WTC11 (cell line): Measurements from ENCODE around the gene CXCL8. TPM values are rescaled to one million over a fixed set of nuclear protein-coding genes. Genes with fewer than 3 reads are reported as not detected.

Experiments used
- ATAC-seq: fragments of 200-7000 bp; cut with Tn5 transposase; 2 replicates; pipeline ENCODE4 v1.10.0; 2021; ENCODE audit warnings: mild to moderate bottlenecking, moderate library complexity
- CTCF ChIA-PET: fragments of 300-600 bp; sonication (Branson Sonifier 250); formaldehyde crosslinking; loops from one replicate; lab custom pipeline; 2021; ENCODE audit warnings: antibody characterized with exemption; lab: Charles Lee
- POLR2A ChIA-PET: fragments of 350-600 bp; sonication (Branson Sonifier 250); formaldehyde crosslinking; loops from one replicate; lab custom pipeline; 2021; ENCODE audit warnings: antibody characterized with exemption; lab: Charles Lee
- DNase-seq: peaks from one replicate; pipeline ENCODE4 v3.0.0; 2021; ENCODE audit warnings: low spot score
- H3K27ac Mint-ChIP-seq: 2 replicates; pipeline ENCODE4 v1.8.0; 2021; ENCODE audit warnings: mixed read lengths
- H3K27me3 Mint-ChIP-seq: 2 replicates; pipeline ENCODE4 v1.8.0; 2021; ENCODE audit warnings: low read depth, mild to moderate bottlenecking, moderate library complexity, mixed read lengths
- H3K36me3 Mint-ChIP-seq: 2 replicates; pipeline ENCODE4 v1.8.0; 2021; ENCODE audit warnings: mixed read lengths
- H3K4me1 Mint-ChIP-seq: 2 replicates; pipeline ENCODE4 v1.8.0; 2022; ENCODE audit warnings: mixed read lengths
- H3K4me3 Mint-ChIP-seq: 2 replicates; pipeline ENCODE4 v1.8.0; 2021; ENCODE audit warnings: mild to moderate bottlenecking, moderate library complexity, mixed read lengths
- H3K9me3 Mint-ChIP-seq: 2 replicates; pipeline ENCODE4 v1.8.0; 2021; ENCODE audit warnings: mixed read lengths
- AFF4 ChIP-seq: sonication (generic); formaldehyde crosslinking; IDR thresholded peaks from 2 replicates; pipeline ENCODE4 v1.8.1; 2023; ENCODE audit warnings: mild to moderate bottlenecking, missing genetic modification reagents, borderline replicate concordance
- ATF3 ChIP-seq: sonication (generic); formaldehyde crosslinking; conservative IDR thresholded peaks from 2 replicates; pipeline ENCODE4 v1.8.1; 2022; ENCODE audit warnings: mild to moderate bottlenecking, missing genetic modification reagents
- CREB1 ChIP-seq: sonication (generic); formaldehyde crosslinking; IDR thresholded peaks from 2 replicates; pipeline ENCODE4 v1.8.0; 2023; ENCODE audit warnings: mild to moderate bottlenecking, missing genetic modification reagents
- E2F1 ChIP-seq: sonication (generic); formaldehyde crosslinking; IDR thresholded peaks from 2 replicates; pipeline ENCODE4 v1.8.0; 2022; ENCODE audit warnings: mild to moderate bottlenecking, missing genetic modification reagents
- ELF4 ChIP-seq: sonication (generic); formaldehyde crosslinking; IDR thresholded peaks from 2 replicates; pipeline ENCODE4 v1.8.1; 2022; ENCODE audit warnings: low read depth, mild to moderate bottlenecking, moderate library complexity, missing genetic modification reagents
- ETV6 ChIP-seq: sonication (generic); formaldehyde crosslinking; IDR thresholded peaks from 2 replicates; pipeline ENCODE4 v1.8.1; 2022; ENCODE audit warnings: mild to moderate bottlenecking, missing genetic modification reagents
- GTF2I ChIP-seq: fragments of 250-450 bp; sonication (Bioruptor Pico); conservative IDR thresholded peaks from 2 replicates; pipeline ENCODE4 v1.4.0; 2021; ENCODE audit warnings: mild to moderate bottlenecking
- PRRX2 ChIP-seq: fragments of 250-450 bp; sonication (Bioruptor Pico); IDR thresholded peaks from 2 replicates; pipeline ENCODE4 v1.8.0; 2021; ENCODE audit warnings: mild to moderate bottlenecking
- RELA ChIP-seq: sonication (generic); formaldehyde crosslinking; IDR thresholded peaks from 2 replicates; pipeline ENCODE4 v1.8.1; 2022; ENCODE audit warnings: missing genetic modification reagents, mild to moderate bottlenecking, borderline replicate concordance
- RORB ChIP-seq: fragments of 250-450 bp; sonication (Bioruptor Pico); IDR thresholded peaks from 2 replicates; pipeline ENCODE4 v1.9.0; 2021; ENCODE audit warnings: mild to moderate bottlenecking
- TEAD4 ChIP-seq: sonication (generic); formaldehyde crosslinking; IDR thresholded peaks from 2 replicates; pipeline ENCODE4 v1.8.0; 2022; ENCODE audit warnings: mild to moderate bottlenecking, missing genetic modification reagents
- ZBTB21 ChIP-seq: sonication (generic); formaldehyde crosslinking; IDR thresholded peaks from 2 replicates; pipeline ENCODE4 v1.8.1; 2023; ENCODE audit warnings: mild to moderate bottlenecking, missing genetic modification reagents, borderline replicate concordance
- ZNF121 ChIP-seq: sonication (generic); formaldehyde crosslinking; IDR thresholded peaks from 2 replicates; pipeline ENCODE4 v1.8.0; 2023; ENCODE audit warnings: missing genetic modification reagents
- ZNF219 ChIP-seq: sonication (generic); formaldehyde crosslinking; IDR thresholded peaks from 2 replicates; pipeline ENCODE4 v1.8.0; 2023; ENCODE audit warnings: missing genetic modification reagents, mild to moderate bottlenecking, borderline replicate concordance
- ZNF281 ChIP-seq: sonication (generic); formaldehyde crosslinking; IDR thresholded peaks from 2 replicates; pipeline ENCODE4 v1.8.0; 2023; ENCODE audit warnings: mild to moderate bottlenecking, missing genetic modification reagents
- ZNF317 ChIP-seq: sonication (generic); formaldehyde crosslinking; IDR thresholded peaks from 2 replicates; pipeline ENCODE4 v1.8.1; 2023; ENCODE audit warnings: low read depth, mild to moderate bottlenecking, moderate library complexity, missing genetic modification reagents, borderline replicate concordance
- ZNF416 ChIP-seq: fragments of 250-450 bp; sonication (Bioruptor Pico); IDR thresholded peaks from 2 replicates; pipeline ENCODE4 v1.9.0; 2021; ENCODE audit warnings: mild to moderate bottlenecking, inconsistent platforms
- ZNF423 ChIP-seq: fragments of 250-450 bp; sonication (Bioruptor Pico); IDR thresholded peaks from 2 replicates; pipeline ENCODE4 v2.1.2; 2022; ENCODE audit warnings: mild to moderate bottlenecking, moderate library complexity
- total RNA-seq: library from RNA; stranded (reverse); gene quantifications from 3 replicates; pipeline ENCODE4 v1.2.3, GENCODE V29; 2021
- TF ChIP-seq, protein P1 (sequence below): fragments of 250-450 bp; sonication (Bioruptor Pico); IDR thresholded peaks from 2 replicates; pipeline ENCODE4 v1.8.0; 2021; ENCODE audit warnings: mild to moderate bottlenecking
- TF ChIP-seq, protein P2 (sequence below): sonication (generic); formaldehyde crosslinking; IDR thresholded peaks from 2 replicates; pipeline ENCODE4 v1.8.1; 2022; ENCODE audit warnings: mild to moderate bottlenecking, missing genetic modification reagents, moderate library complexity, borderline replicate concordance
- TF ChIP-seq, protein P3 (sequence below): sonication (generic); formaldehyde crosslinking; IDR thresholded peaks from 2 replicates; pipeline ENCODE4 v1.8.1; 2022; ENCODE audit warnings: mild to moderate bottlenecking, moderate library complexity, missing genetic modification reagents
- TF ChIP-seq, protein P4 (sequence below): sonication (generic); formaldehyde crosslinking; IDR thresholded peaks from 2 replicates; pipeline ENCODE4 v1.8.0; 2022; ENCODE audit warnings: mild to moderate bottlenecking, missing genetic modification reagents

Gene CXCL8
- total RNA-seq, 1 experiment from 2014 or later = not detected

GRCh38 chr4:73750730-73751129 lies 10.4 kb downstream of the CXCL8 start:
- Mint-ChIP-seq H3K4me3 (no peak overlapping the region), H3K9me3 (peaks cover 12% of the 10 kb centered on the region), H3K36me3 (no peaks in the 10 kb centered on the region), H3K27me3 (no peaks in the 10 kb centered on the region; the same call in 1 of the 2 replicates), H3K27ac (no peak overlapping the region), H3K4me1 (peaks cover 2% of the 10 kb centered on the region; the same call in 1 of the 2 replicates)
- TF ChIP-seq, protein P1, sequence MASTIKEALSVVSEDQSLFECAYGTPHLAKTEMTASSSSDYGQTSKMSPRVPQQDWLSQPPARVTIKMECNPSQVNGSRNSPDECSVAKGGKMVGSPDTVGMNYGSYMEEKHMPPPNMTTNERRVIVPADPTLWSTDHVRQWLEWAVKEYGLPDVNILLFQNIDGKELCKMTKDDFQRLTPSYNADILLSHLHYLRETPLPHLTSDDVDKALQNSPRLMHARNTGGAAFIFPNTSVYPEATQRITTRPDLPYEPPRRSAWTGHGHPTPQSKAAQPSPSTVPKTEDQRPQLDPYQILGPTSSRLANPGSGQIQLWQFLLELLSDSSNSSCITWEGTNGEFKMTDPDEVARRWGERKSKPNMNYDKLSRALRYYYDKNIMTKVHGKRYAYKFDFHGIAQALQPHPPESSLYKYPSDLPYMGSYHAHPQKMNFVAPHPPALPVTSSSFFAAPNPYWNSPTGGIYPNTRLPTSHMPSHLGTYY (CRISPR knock-in tag) = no peak
- TF ChIP-seq RORB (CRISPR knock-in tag) (no peak), ETV6 (CRISPR knock-in tag) (no peak), E2F1 (CRISPR knock-in tag) (no peak), ZNF317 (CRISPR knock-in tag) (no peak), AFF4 (CRISPR knock-in tag) (no peak)
- ChIA-PET POLR2A (no interaction called here), CTCF (interaction anchor here (1.2 kb wide), 1 partner anchor 20 kb away, joined by 6 read pairs; no protein-coding TSS in a partner anchor)
- DNase-seq (no peak), ATAC-seq (no peak)

DNA sequence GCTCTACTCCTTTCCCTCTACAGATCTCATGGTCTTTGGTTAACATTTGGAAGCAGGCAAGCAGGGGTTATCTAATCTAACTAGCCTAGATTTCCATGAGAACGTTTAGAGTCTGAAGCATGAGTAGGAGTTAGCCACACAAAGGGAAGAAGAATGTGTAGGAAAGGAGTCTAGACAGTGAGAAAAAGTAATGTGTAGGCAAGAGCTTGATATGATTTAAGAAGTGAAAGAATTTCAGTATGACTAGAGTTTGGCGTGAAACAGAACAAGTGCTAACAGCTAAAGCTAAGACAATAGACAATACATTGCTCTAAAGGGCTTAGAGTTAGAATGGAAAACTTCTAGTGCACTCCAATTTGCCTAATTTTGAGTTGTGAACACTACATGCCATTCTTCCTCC lies 10.8 kb downstream of the CXCL8 start:
- no peak overlapping the region for H3K27ac Mint-ChIP-seq
- H3K4me1 Mint-ChIP-seq = peaks cover 2% of the 10 kb centered on the region; the same call in 1 of the 2 replicates
- ATAC-seq (no peak), DNase-seq (no peak)
- H3K9me3 Mint-ChIP-seq = peaks cover 12% of the 10 kb centered on the region
- CTCF ChIA-PET = interaction anchor here (1.2 kb wide), 1 partner anchor 20 kb away, joined by 6 read pairs; no protein-coding TSS in a partner anchor
- POLR2A ChIA-PET = no interaction called here
- H3K36me3 Mint-ChIP-seq = no peaks in the 10 kb centered on the region
- no peaks in the 10 kb centered on the region; the same call in 1 of the 2 replicates for H3K27me3 Mint-ChIP-seq
- H3K4me3 Mint-ChIP-seq = no peak overlapping the region
- TF ChIP-seq ATF3 (CRISPR knock-in tag) = no peak
- no peak for TF ChIP-seq ZNF281 (CRISPR knock-in tag)
- TF ChIP-seq, protein P1 (CRISPR knock-in tag) = no peak
- TF ChIP-seq CREB1 (CRISPR knock-in tag) = no peak
- TF ChIP-seq ZNF416 (CRISPR knock-in tag) = no peak
- no peak for TF ChIP-seq GTF2I (CRISPR knock-in tag)
- TF ChIP-seq, protein P2, sequence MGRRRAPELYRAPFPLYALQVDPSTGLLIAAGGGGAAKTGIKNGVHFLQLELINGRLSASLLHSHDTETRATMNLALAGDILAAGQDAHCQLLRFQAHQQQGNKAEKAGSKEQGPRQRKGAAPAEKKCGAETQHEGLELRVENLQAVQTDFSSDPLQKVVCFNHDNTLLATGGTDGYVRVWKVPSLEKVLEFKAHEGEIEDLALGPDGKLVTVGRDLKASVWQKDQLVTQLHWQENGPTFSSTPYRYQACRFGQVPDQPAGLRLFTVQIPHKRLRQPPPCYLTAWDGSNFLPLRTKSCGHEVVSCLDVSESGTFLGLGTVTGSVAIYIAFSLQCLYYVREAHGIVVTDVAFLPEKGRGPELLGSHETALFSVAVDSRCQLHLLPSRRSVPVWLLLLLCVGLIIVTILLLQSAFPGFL (CRISPR knock-in tag) = no peak
- TF ChIP-seq ELF4 (CRISPR knock-in tag) = no peak
- no peak for TF ChIP-seq TEAD4 (CRISPR knock-in tag)
- TF ChIP-seq PRRX2 (CRISPR knock-in tag) = no peak
- TF ChIP-seq, protein P3, sequence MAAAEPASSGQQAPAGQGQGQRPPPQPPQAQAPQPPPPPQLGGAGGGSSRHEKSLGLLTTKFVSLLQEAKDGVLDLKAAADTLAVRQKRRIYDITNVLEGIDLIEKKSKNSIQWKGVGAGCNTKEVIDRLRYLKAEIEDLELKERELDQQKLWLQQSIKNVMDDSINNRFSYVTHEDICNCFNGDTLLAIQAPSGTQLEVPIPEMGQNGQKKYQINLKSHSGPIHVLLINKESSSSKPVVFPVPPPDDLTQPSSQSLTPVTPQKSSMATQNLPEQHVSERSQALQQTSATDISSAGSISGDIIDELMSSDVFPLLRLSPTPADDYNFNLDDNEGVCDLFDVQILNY = no peak
- no peak for TF ChIP-seq ZNF423 (CRISPR knock-in tag)
- no peak for TF ChIP-seq ZBTB21
- no peak for TF ChIP-seq ZNF121 (CRISPR knock-in tag)
- TF ChIP-seq RELA (CRISPR knock-in tag) = no peak
- no peak for TF ChIP-seq ZNF317 (CRISPR knock-in tag)
- TF ChIP-seq ZNF219 (CRISPR knock-in tag) = no peak
- TF ChIP-seq, protein P4, sequence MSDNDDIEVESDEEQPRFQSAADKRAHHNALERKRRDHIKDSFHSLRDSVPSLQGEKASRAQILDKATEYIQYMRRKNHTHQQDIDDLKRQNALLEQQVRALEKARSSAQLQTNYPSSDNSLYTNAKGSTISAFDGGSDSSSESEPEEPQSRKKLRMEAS (CRISPR knock-in tag) = no peak
